Left ventricle myocardium inferior (tissue), 1 donor: ENCODE results near the gene ASIC1. TPM values are rescaled to one million over a fixed set of nuclear protein-coding genes. Genes with fewer than 3 reads are reported as not detected.
"Not testable (repeated sequence)": the region's sequence is repeated elsewhere in the genome, so short reads cannot be mapped to it uniquely, and the experiment has no call there.

ENCODE experiments used
- DNase-seq: peaks from one replicate; pipeline ENCODE4 v3.0.0-alpha.2; 2020
- H3K27ac ChIP-seq: fragments of 200-600 bp; replicated peaks from 2 replicates; pipeline ENCODE4 v1.8.0; 2021
- H3K27me3 ChIP-seq: fragments of 200-600 bp; 2 replicates; pipeline ENCODE4 v1.8.0; 2021; ENCODE audit warnings: low read depth
- H3K36me3 ChIP-seq: fragments of 200-600 bp; 2 replicates; pipeline ENCODE4 v1.8.0; 2021
- H3K4me1 ChIP-seq: fragments of 200-600 bp; 2 replicates; pipeline ENCODE4 v1.8.0; 2021
- H3K4me3 ChIP-seq: fragments of 200-600 bp; 2 replicates; pipeline ENCODE4 v1.8.0; 2021; ENCODE audit warnings: mild to moderate bottlenecking, moderate library complexity
- H3K9me3 ChIP-seq: fragments of 200-600 bp; replicated peaks from 2 replicates; pipeline ENCODE4 v1.8.0; 2021
- intact Hi-C: fragments of 100-400 bp; cut with micrococcal nuclease; formaldehyde crosslinking; loops from one replicate; pipeline ENCODE4 v1.11.0; 2022
- total RNA-seq: library from RNA; stranded (reverse); fragmentation: NEBNext Ultra II Directional; extraction: Animal tissue kit (Norgen Biotek cat#: 25700); gene quantifications from one replicate; pipeline ENCODE4 v1.2.1, GENCODE V29; 2021
- TF ChIP-seq, protein P1 (sequence below): fragments of 200-600 bp; IDR thresholded peaks from 2 replicates; pipeline ENCODE4 v1.8.0; 2021; ENCODE audit warnings: antibody characterized with exemption, mild to moderate bottlenecking, borderline replicate concordance
- donor health status: DM: no; HTN: yes; CAD: no; lungs with severe emphysema.

Gene ASIC1
- total RNA-seq, 1 donor from 2014 or later = 0.96 TPM

DNA sequence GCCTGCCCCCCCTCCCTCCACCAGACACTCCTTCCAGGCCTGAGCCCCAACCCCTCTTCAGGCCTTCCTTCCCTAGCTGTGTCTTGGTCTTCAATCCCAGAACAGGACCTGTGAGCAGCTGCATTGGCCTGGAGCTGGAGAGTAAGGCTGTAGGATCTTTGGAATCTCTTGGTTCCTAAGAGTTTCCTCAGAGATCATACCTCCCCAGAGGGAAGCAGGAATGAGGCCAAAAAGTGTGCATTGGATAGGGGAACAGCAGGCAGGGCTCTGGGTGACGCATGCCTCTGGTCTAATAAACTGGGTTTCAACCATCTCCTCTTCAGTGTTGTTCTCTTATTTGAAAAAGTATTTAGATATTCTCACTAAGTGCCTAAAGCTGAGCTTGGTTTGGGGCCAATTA lies 25.9 kb downstream of the ASIC1 start:
- intact Hi-C loops = no loop called here
- H3K9me3 ChIP-seq = no peaks in the 10 kb centered on the region
- DNase-seq = no peak
- H3K27me3 ChIP-seq = peaks cover 7% of the 10 kb centered on the region
- H3K4me3 ChIP-seq = no peak overlapping the region
- no peak overlapping the region for H3K27ac ChIP-seq
- TF ChIP-seq, protein P1, sequence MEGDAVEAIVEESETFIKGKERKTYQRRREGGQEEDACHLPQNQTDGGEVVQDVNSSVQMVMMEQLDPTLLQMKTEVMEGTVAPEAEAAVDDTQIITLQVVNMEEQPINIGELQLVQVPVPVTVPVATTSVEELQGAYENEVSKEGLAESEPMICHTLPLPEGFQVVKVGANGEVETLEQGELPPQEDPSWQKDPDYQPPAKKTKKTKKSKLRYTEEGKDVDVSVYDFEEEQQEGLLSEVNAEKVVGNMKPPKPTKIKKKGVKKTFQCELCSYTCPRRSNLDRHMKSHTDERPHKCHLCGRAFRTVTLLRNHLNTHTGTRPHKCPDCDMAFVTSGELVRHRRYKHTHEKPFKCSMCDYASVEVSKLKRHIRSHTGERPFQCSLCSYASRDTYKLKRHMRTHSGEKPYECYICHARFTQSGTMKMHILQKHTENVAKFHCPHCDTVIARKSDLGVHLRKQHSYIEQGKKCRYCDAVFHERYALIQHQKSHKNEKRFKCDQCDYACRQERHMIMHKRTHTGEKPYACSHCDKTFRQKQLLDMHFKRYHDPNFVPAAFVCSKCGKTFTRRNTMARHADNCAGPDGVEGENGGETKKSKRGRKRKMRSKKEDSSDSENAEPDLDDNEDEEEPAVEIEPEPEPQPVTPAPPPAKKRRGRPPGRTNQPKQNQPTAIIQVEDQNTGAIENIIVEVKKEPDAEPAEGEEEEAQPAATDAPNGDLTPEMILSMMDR = no peak
- peaks cover 35% of the 10 kb centered on the region for H3K4me1 ChIP-seq
- peaks cover 16% of the 10 kb centered on the region for H3K36me3 ChIP-seq

- H3K9me3 ChIP-seq, intact Hi-C loops, DNase-seq, H3K27me3 ChIP-seq: not testable (repeated sequence)
- peaks cover 27% of the 10 kb centered on the region for H3K36me3 ChIP-seq
- peak overlapping the region; percentile 98 for H3K4me3 ChIP-seq
- H3K27ac ChIP-seq = peak overlapping the region; percentile 100
- H3K4me1 ChIP-seq = peaks cover 41% of the 10 kb centered on the region
Measured at GRCh38 chr12:50084409-50084774, 27.0 kb downstream of the ASIC1 start.

DNA sequence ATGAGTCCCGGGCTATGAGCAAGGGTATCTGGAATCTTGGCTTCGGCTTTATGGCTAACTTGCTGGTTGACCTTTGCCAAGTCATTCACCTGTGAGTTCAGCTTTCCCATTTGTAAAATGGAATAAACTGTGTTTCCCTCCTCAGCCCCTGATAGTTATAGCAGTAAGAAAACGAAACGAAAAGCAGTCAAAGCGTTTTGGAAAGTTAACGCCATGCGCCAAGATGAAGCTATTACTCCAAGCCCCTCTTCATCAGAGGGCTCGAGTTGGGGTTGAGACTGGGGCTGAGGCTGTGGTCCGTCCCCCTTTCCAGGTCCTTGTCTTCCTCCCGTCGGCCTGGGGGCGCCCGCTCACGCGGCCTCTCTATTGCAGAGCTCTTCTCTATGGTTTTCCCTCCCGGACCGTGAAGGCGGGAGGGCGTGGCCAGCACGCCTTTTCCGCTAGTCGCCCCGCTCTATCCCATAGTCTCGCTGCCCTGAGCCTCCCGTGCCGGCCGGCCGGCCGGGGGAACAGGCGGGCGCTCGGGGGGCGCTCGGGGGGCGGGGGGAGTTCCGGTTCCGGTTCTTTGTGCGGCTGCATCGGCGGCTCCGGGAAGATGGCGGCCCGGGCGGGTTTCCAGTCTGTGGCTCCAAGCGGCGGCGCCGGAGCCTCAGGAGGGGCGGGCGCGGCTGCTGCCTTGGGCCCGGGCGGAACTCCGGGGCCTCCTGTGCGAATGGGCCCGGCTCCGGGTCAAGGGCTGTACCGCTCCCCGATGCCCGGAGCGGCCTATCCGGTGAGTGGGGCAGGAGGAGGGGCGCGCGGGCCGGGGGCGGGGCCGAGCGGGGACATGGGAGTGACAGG lies 27.6 kb downstream of the ASIC1 start, which contains the start of gene SMARCD1:
Gene SMARCD1 (plus strand): TSS at position 568 of the 840 bp plus-strand sequence. CDS start 28 bp downstream, at position 596.
- TF ChIP-seq, protein P1 = peak; percentile 40
- Histone ChIP-seq H3K27me3 (peaks cover 7% of the 10 kb centered on the region), H3K9me3 (no peaks in the 10 kb centered on the region), H3K4me3 (peak within 1 kb of the TSS; percentile 98), H3K27ac (peak within 1 kb of the TSS; percentile 100), H3K36me3 (peaks cover 33% of the 10 kb centered on the region), H3K4me1 (peaks cover 41% of the 10 kb centered on the region)
- peak; percentile 93 for DNase-seq
- intact Hi-C loops = no loop called here

- peaks cover 40% of the 10 kb centered on the region for H3K36me3 ChIP-seq
- no peaks in the 10 kb centered on the region for H3K9me3 ChIP-seq
- peaks cover 41% of the 10 kb centered on the region for H3K4me1 ChIP-seq
- TF ChIP-seq, protein P1 = no peak
- H3K27me3 ChIP-seq = peaks cover 5% of the 10 kb centered on the region
- DNase-seq = no peak
- intact Hi-C loops = no loop called here
- H3K27ac ChIP-seq = peak overlapping the region; percentile 100
- H3K4me3 ChIP-seq = peak overlapping the region; percentile 98
Measured at GRCh38 chr12:50085615-50086072, 28.2 kb downstream of the ASIC1 start.

GRCh38 chr12:50086148-50086547 lies 28.8 kb downstream of the ASIC1 start:
- H3K27me3 ChIP-seq = peaks cover under 1% of the 10 kb centered on the region
- H3K36me3 ChIP-seq = peaks cover 45% of the 10 kb centered on the region
- intact Hi-C loops = no loop called here
- peaks cover 37% of the 10 kb centered on the region for H3K4me1 ChIP-seq
- DNase-seq = no peak
- TF ChIP-seq, protein P1 = no peak
- peak overlapping the region; percentile 98 for H3K4me3 ChIP-seq
- no peaks in the 10 kb centered on the region for H3K9me3 ChIP-seq
- peak overlapping the region; percentile 100 for H3K27ac ChIP-seq

DNA sequence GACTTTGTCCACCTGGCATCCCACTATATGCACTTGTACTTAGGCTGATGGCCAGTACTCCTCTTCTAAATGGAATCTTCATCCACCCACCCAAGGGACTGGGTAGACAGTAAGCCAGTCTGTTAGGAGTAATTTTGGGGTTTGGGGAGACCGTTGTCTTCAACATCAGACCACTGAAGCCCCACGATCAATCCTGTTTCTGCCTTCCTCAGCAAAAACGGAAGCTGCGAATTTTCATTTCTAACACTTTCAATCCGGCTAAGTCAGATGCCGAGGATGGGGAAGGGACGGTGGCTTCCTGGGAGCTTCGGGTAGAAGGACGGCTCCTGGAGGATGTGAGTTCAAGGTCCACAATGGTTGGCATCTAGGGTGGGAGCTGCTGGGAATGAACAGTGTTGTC lies 29.8 kb downstream of the ASIC1 start:
- DNase-seq = no peak
- intact Hi-C loops = no loop called here
- Histone ChIP-seq H3K27me3 (no peaks in the 10 kb centered on the region), H3K4me3 (no peak overlapping the region), H3K4me1 (peaks cover 36% of the 10 kb centered on the region), H3K27ac (no peak overlapping the region), H3K36me3 (peaks cover 55% of the 10 kb centered on the region), H3K9me3 (no peaks in the 10 kb centered on the region)
- TF ChIP-seq, protein P1 = no peak
